Measurements from ENCODE around the gene RMI1. TPM values are rescaled to one million over a fixed set of nuclear protein-coding genes. Genes with fewer than 3 reads are reported as not detected.

The RMI1 gene
- total and polyA plus RNA-seq, 2 donors (not counting 3 experiments of a cell fraction or from before 2014, with no cell fraction given), result 1.1 to 11.5 TPM

DNA sequence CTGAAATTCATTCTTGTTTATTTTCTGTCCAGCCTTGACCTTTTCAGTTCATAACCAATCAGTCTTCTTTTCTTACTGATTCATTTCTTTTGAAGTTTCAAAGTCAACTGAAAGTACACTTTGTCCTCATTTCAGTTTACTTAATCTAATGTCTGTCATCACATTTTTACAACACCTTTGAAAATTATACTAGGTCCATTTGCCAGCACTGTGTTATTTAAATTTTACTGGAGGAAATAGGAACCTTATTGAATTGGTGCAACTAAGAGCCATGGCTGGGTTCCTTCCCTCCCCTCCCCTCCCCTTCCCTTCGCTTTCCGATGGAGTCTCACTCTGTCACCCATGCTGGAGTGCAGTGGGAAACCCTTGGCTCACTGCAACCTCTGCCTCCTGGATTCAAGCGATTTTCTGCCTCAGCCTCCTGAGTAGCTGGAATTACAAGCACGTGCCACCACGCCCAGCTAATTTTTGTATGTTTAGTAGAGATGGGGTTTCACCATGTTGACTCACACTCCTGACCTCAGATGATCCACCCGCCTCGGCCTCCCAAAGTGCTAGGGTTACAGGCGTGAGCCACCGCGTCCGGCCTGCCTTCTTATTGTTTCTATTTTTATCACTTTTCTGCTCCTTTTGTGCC, 6.3 kb downstream of the RMI1 start:
- intact Hi-C loops (cut with micrococcal nuclease), result no loop called here
- Histone ChIP-seq H3K9me1 (replicated peaks; ENCODE audit: control insufficient read depth, extremely low read depth, insufficient read depth, low read length) (no peaks in the 10 kb centered on the region), H3K4me3 (replicated peaks in 1 of 3; ENCODE audit: insufficient read depth in 1 of 3, low read depth in 1 of 3, low read length in 3 of 3) (no peak overlapping the region), H3K4me1 (ENCODE audit: control insufficient read depth, extremely low read depth, insufficient read depth, low read length) (peaks cover 3% of the 10 kb centered on the region), H3K9me3 (replicated peaks; ENCODE audit: control insufficient read depth, insufficient read depth, low read length) (no peaks in the 10 kb centered on the region), H2AFZ (ENCODE audit: low read depth, low read length) (no peak overlapping the region), H3K27me3 (ENCODE audit: control insufficient read depth in 2 of 2, insufficient read depth in 2 of 2, low read length in 2 of 2) (no peaks in the 10 kb centered on the region), H4K20me1 (replicated peaks; ENCODE audit: control insufficient read depth, extremely low read depth, insufficient read depth, low read length) (no peaks in the 10 kb centered on the region), H3K4me2 (ENCODE audit: insufficient read depth, low read length) (no peak overlapping the region), H3K27ac (ENCODE audit: insufficient read depth, low read depth, low read length) (no peak overlapping the region), H3K79me2 (ENCODE audit: control insufficient read depth, insufficient read depth, low read length) (peaks cover 53% of the 10 kb centered on the region), H3K9ac (replicated peaks; ENCODE audit: extremely low read depth, insufficient read depth, low read length) (no peak overlapping the region), H3K36me3 (ENCODE audit: control insufficient read depth in 2 of 2, extremely low read depth in 1 of 2, insufficient read depth in 2 of 2, low read length in 2 of 2) (no peaks in the 10 kb centered on the region)
- no peak for FAIRE-seq
- TF ChIP-seq EZH2 (IDR thresholded peaks at IDR 0.05; ENCODE audit: borderline replicate concordance, low read depth, low read length, severe bottlenecking), result no peak
- TF ChIP-seq, protein P1, sequence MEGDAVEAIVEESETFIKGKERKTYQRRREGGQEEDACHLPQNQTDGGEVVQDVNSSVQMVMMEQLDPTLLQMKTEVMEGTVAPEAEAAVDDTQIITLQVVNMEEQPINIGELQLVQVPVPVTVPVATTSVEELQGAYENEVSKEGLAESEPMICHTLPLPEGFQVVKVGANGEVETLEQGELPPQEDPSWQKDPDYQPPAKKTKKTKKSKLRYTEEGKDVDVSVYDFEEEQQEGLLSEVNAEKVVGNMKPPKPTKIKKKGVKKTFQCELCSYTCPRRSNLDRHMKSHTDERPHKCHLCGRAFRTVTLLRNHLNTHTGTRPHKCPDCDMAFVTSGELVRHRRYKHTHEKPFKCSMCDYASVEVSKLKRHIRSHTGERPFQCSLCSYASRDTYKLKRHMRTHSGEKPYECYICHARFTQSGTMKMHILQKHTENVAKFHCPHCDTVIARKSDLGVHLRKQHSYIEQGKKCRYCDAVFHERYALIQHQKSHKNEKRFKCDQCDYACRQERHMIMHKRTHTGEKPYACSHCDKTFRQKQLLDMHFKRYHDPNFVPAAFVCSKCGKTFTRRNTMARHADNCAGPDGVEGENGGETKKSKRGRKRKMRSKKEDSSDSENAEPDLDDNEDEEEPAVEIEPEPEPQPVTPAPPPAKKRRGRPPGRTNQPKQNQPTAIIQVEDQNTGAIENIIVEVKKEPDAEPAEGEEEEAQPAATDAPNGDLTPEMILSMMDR (IDR thresholded peaks at IDR 0.05; ENCODE audit: extremely low read depth in 1 of 2, insufficient read depth in 1 of 2, low read depth in 1 of 2, low read length in 2 of 2), result no peak
- TF ChIP-seq, protein P2, sequence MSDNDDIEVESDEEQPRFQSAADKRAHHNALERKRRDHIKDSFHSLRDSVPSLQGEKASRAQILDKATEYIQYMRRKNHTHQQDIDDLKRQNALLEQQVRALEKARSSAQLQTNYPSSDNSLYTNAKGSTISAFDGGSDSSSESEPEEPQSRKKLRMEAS (IDR thresholded peaks at IDR 0.05; ENCODE audit: insufficient read depth, insufficient read length), result no peak
- TF ChIP-seq JUN (IDR thresholded peaks at IDR 0.05; ENCODE audit: borderline replicate concordance, insufficient read depth, insufficient read length, low read depth), result no peak
- dilution Hi-C loops (cut with MboI; ENCODE audit: extremely low pct_ligation_motif_present, low sequenced_read_pairs), result no loop called here
- ChIA-PET CTCF (no interaction called here), POLR2A (no interaction called here)
- no peak for DNase-seq (ENCODE audit: low read depth, low spot score)
- BruUV-seq (replicated peaks), result no TSS peak

- no peaks in the 10 kb centered on the region for H3K4me1 ChIP-seq (ENCODE audit: control insufficient read depth, extremely low read depth, insufficient read depth, low read length)
- FAIRE-seq (no peak), DNase-seq (ENCODE audit: low read depth, low spot score) (no peak)
- no peak overlapping the region for H3K4me3 ChIP-seq (replicated peaks in 1 of 3; ENCODE audit: insufficient read depth in 1 of 3, low read depth in 1 of 3, low read length in 3 of 3)
- intact Hi-C loops (cut with micrococcal nuclease), result no loop called here
- H4K20me1 ChIP-seq (replicated peaks; ENCODE audit: control insufficient read depth, extremely low read depth, insufficient read depth, low read length), result no peaks in the 10 kb centered on the region
- no peak overlapping the region for H2AFZ ChIP-seq (ENCODE audit: low read depth, low read length)
- no peaks in the 10 kb centered on the region for H3K36me3 ChIP-seq (ENCODE audit: control insufficient read depth in 2 of 2, extremely low read depth in 1 of 2, insufficient read depth in 2 of 2, low read length in 2 of 2)
- CTCF ChIA-PET, result no interaction called here
- H3K9me3 ChIP-seq (replicated peaks; ENCODE audit: control insufficient read depth, insufficient read depth, low read length), result no peaks in the 10 kb centered on the region
- H3K27me3 ChIP-seq (ENCODE audit: control insufficient read depth in 2 of 2, insufficient read depth in 2 of 2, low read length in 2 of 2), result no peaks in the 10 kb centered on the region
- H3K4me2 ChIP-seq (ENCODE audit: insufficient read depth, low read length), result no peak overlapping the region
- TF ChIP-seq EZH2 (IDR thresholded peaks at IDR 0.05; ENCODE audit: borderline replicate concordance, low read depth, low read length, severe bottlenecking) (no peak), POLR2AphosphoS5 (IDR thresholded peaks at IDR 0.05; ENCODE audit: insufficient read depth, low read depth, low read length) (no peak)
- TF ChIP-seq, protein P2 (IDR thresholded peaks at IDR 0.05; ENCODE audit: insufficient read depth, insufficient read length), result no peak
- no TSS peak for BruUV-seq (replicated peaks)
- no peak overlapping the region for H3K27ac ChIP-seq (ENCODE audit: insufficient read depth, low read depth, low read length)
- POLR2A ChIA-PET, result no interaction called here
- H3K9ac ChIP-seq (replicated peaks; ENCODE audit: extremely low read depth, insufficient read depth, low read length), result no peak overlapping the region
- no peaks in the 10 kb centered on the region for H3K9me1 ChIP-seq (replicated peaks; ENCODE audit: control insufficient read depth, extremely low read depth, insufficient read depth, low read length)
- dilution Hi-C loops (cut with MboI; ENCODE audit: extremely low pct_ligation_motif_present, low sequenced_read_pairs), result no loop called here
- peaks cover 51% of the 10 kb centered on the region for H3K79me2 ChIP-seq (ENCODE audit: control insufficient read depth, insufficient read depth, low read length)
Measured at GRCh38 chr9:83987402-83987791, 6.8 kb downstream of the RMI1 start.

Measured in endothelial cell of umbilical vein (primary cell).